ENCODE results near the gene AUTS2.
A peak's percentile ranks its signal among the peaks of the same experiment; 100 is the strongest.

Gene AUTS2

GRCh38 chr7:69640925-69641594 is 42.8 kb downstream of the AUTS2 start:
- Histone ChIP-seq H3K9me3 (ENCODE audit: insufficient read depth, low read depth, low read length) (no peaks in the 10 kb centered on the region), H3K9me2 (replicated peaks; ENCODE audit: low read depth, low read length) (no peaks in the 10 kb centered on the region), H4K20me1 (ENCODE audit: insufficient read depth, low read length, poor library complexity, severe bottlenecking) (no peaks in the 10 kb centered on the region), H3F3A (ENCODE audit: low read depth) (no peaks in the 10 kb centered on the region), H3K79me2 (ENCODE audit: insufficient read depth, low read length) (peaks cover 95% of the 10 kb centered on the region), H3K27me3 (ENCODE audit: insufficient read depth, low read length, poor library complexity, severe bottlenecking) (no peaks in the 10 kb centered on the region), H3K36me3 (ENCODE audit: insufficient read depth, low read length) (no peaks in the 10 kb centered on the region), H3K4me3 (ENCODE audit: low read length, poor library complexity, severe bottlenecking) (no peak overlapping the region), H2AFZ (ENCODE audit: low read length) (no peak overlapping the region), H3K4me1 (ENCODE audit: insufficient read depth, low read length, poor library complexity, severe bottlenecking) (peaks cover 22% of the 10 kb centered on the region), H3K4me2 (ENCODE audit: low read depth, low read length, poor library complexity, severe bottlenecking) (no peak overlapping the region), H3K9ac (ENCODE audit: low read depth, low read length, poor library complexity, severe bottlenecking) (no peak overlapping the region)
- TF ChIP-seq CTCF (conservative IDR thresholded peaks at IDR 0.05; ENCODE audit: low read length) = no peak
- no peak for TF ChIP-seq EZH2phosphoT487 (IDR thresholded peaks at IDR 0.05; ENCODE audit: borderline replicate concordance)

GRCh38 chr7:69643265-69643664 is 45.0 kb downstream of the AUTS2 start:
- Histone ChIP-seq H4K20me1 (ENCODE audit: insufficient read depth, low read length, poor library complexity, severe bottlenecking) (no peaks in the 10 kb centered on the region), H3K36me3 (ENCODE audit: insufficient read depth, low read length) (no peaks in the 10 kb centered on the region), H3F3A (ENCODE audit: low read depth) (no peaks in the 10 kb centered on the region), H3K9me2 (replicated peaks; ENCODE audit: low read depth, low read length) (no peaks in the 10 kb centered on the region), H3K9ac (ENCODE audit: low read depth, low read length, poor library complexity, severe bottlenecking) (no peak overlapping the region), H3K4me1 (ENCODE audit: insufficient read depth, low read length, poor library complexity, severe bottlenecking) (peaks cover 22% of the 10 kb centered on the region), H3K27me3 (ENCODE audit: insufficient read depth, low read length, poor library complexity, severe bottlenecking) (no peaks in the 10 kb centered on the region), H2AFZ (ENCODE audit: low read length) (no peak overlapping the region), H3K4me2 (ENCODE audit: low read depth, low read length, poor library complexity, severe bottlenecking) (no peak overlapping the region), H3K4me3 (ENCODE audit: low read length, poor library complexity, severe bottlenecking) (no peak overlapping the region), H3K9me3 (ENCODE audit: insufficient read depth, low read depth, low read length) (no peaks in the 10 kb centered on the region), H3K79me2 (ENCODE audit: insufficient read depth, low read length) (peaks cover 97% of the 10 kb centered on the region)
- TF ChIP-seq CTCF (conservative IDR thresholded peaks at IDR 0.05; ENCODE audit: low read length) (no peak), EZH2phosphoT487 (IDR thresholded peaks at IDR 0.05; ENCODE audit: borderline replicate concordance) (no peak)

GRCh38 chr7:69643708-69644445 is 45.6 kb downstream of the AUTS2 start:
- H3K36me3 ChIP-seq (ENCODE audit: insufficient read depth, low read length) = no peaks in the 10 kb centered on the region
- H3K27me3 ChIP-seq (ENCODE audit: insufficient read depth, low read length, poor library complexity, severe bottlenecking) = no peaks in the 10 kb centered on the region
- no peaks in the 10 kb centered on the region for H3F3A ChIP-seq (ENCODE audit: low read depth)
- no peaks in the 10 kb centered on the region for H3K9me2 ChIP-seq (replicated peaks; ENCODE audit: low read depth, low read length)
- peaks cover 97% of the 10 kb centered on the region for H3K79me2 ChIP-seq (ENCODE audit: insufficient read depth, low read length)
- no peaks in the 10 kb centered on the region for H4K20me1 ChIP-seq (ENCODE audit: insufficient read depth, low read length, poor library complexity, severe bottlenecking)
- TF ChIP-seq CTCF (conservative IDR thresholded peaks at IDR 0.05; ENCODE audit: low read length) (no peak), EZH2phosphoT487 (IDR thresholded peaks at IDR 0.05; ENCODE audit: borderline replicate concordance) (no peak)
- peak overlapping the region; percentile 9 for H3K4me2 ChIP-seq (ENCODE audit: low read depth, low read length, poor library complexity, severe bottlenecking)
- H3K4me1 ChIP-seq (ENCODE audit: insufficient read depth, low read length, poor library complexity, severe bottlenecking) = peaks cover 22% of the 10 kb centered on the region
- no peak overlapping the region for H2AFZ ChIP-seq (ENCODE audit: low read length)
- no peak overlapping the region for H3K4me3 ChIP-seq (ENCODE audit: low read length, poor library complexity, severe bottlenecking)
- no peak overlapping the region for H3K9ac ChIP-seq (ENCODE audit: low read depth, low read length, poor library complexity, severe bottlenecking)
- H3K9me3 ChIP-seq (ENCODE audit: insufficient read depth, low read depth, low read length) = no peaks in the 10 kb centered on the region
